NCI-H524 (cell line): Measurements from ENCODE around the gene MMP11.
A peak's percentile ranks its signal among the peaks of the same experiment; 100 is the strongest.
"Not testable (repeated sequence)": the region's sequence is repeated elsewhere in the genome, so short reads cannot be mapped to it uniquely, and the experiment has no call there.

Source experiments
- DNase-seq, 2 experiments: peaks; one replicate each; lab custom pipeline; 2025; lab: John Stamatoyannopoulos, UW

MMP11 gene

GRCh38 chr22:23772649-23773473, at the start of gene MMP11:
TSS of gene MMP11 (plus strand) at chr22:23772849. CDS start at chr22:23772871, 22 bp downstream.
- DNase-seq: peak in 1 of 2 experiments; percentile 51

GRCh38 chr22:23728108-23728507, 44.5 kb upstream of the MMP11 start:
- not testable (repeated sequence) for DNase-seq

GRCh38 chr22:23737696-23738095, 35.0 kb upstream of the MMP11 start:
- no peak for DNase-seq

- no peak for DNase-seq
Observed at GRCh38 chr22:23742505-23743264, 30.0 kb upstream of the MMP11 start.

GRCh38 chr22:23743303-23743705, 29.3 kb upstream of the MMP11 start:
- DNase-seq: no peak

- no peak for DNase-seq
Observed at GRCh38 chr22:23744001-23744400, 28.6 kb upstream of the MMP11 start.

- no peak for DNase-seq
Observed at GRCh38 chr22:23744485-23744884, 28.2 kb upstream of the MMP11 start.

GRCh38 chr22:23745791-23746190, 26.9 kb upstream of the MMP11 start:
- DNase-seq: no peak

GRCh38 chr22:23749841-23750301, 22.8 kb upstream of the MMP11 start:
- DNase-seq: no peak

- DNase-seq: no peak
Observed at GRCh38 chr22:23750367-23750713, 22.3 kb upstream of the MMP11 start.

GRCh38 chr22:23750714-23751440, 21.8 kb upstream of the MMP11 start, which contains the start of gene ZNF70:
TSS of gene ZNF70 (minus strand) at chr22:23751112. CDS start at chr22:23745140, 5,972 bp downstream.
- peak; percentile 65 to 87 for DNase-seq

- DNase-seq: peak in 1 of 2 experiments; percentile 53
Observed at GRCh38 chr22:23751441-23751996, 21.1 kb upstream of the MMP11 start.

- DNase-seq: no peak
Observed at GRCh38 chr22:23752090-23752691, 20.5 kb upstream of the MMP11 start.

- DNase-seq: no peak
Observed at GRCh38 chr22:23752750-23753149, 19.9 kb upstream of the MMP11 start.

GRCh38 chr22:23753385-23753784, 19.3 kb upstream of the MMP11 start:
- DNase-seq: no peak

GRCh38 chr22:23754220-23754919, 18.3 kb upstream of the MMP11 start, which contains the start of gene VPREB3:
TSS of gene VPREB3 (minus strand) at chr22:23754425. CDS start at chr22:23754363, 62 bp downstream.
- DNase-seq: no peak

- DNase-seq: no peak
Observed at GRCh38 chr22:23754980-23755636, 17.5 kb upstream of the MMP11 start.

GRCh38 chr22:23755711-23756110, 16.9 kb upstream of the MMP11 start:
- DNase-seq: no peak

GRCh38 chr22:23756891-23757290, 15.8 kb upstream of the MMP11 start:
- DNase-seq: peak; percentile 54 to 70

GRCh38 chr22:23759566-23759965, 13.1 kb upstream of the MMP11 start:
- DNase-seq: peak in 1 of 2 experiments; percentile 30
